Retinal pigment epithelial cell (primary cell): ENCODE data around the gene CNTNAP2.

Experiments used
- DNase-seq: peaks from one replicate; pipeline ENCODE4 v3.0.0-alpha.2; 2010; ENCODE audit warnings: low read depth
- H3K4me3 ChIP-seq: 2 replicates; pipeline ENCODE4 v1.5.1; 2011; ENCODE audit warnings: mild to moderate bottlenecking, low read length, control low read depth, moderate library complexity
- CTCF ChIP-seq: conservative IDR thresholded peaks from 2 replicates; pipeline ENCODE4 v1.5.1; 2011; ENCODE audit warnings: low read depth, low read length, control low read depth, inconsistent platforms

The CNTNAP2 gene

GRCh38 chr7:148332191-148333186 lies 2215.9 kb downstream of the CNTNAP2 start:
- TF ChIP-seq CTCF: no peak
- DNase-seq: no peak
- H3K4me3 ChIP-seq: no peak overlapping the region

GRCh38 chr7:148334441-148334956 lies 2217.9 kb downstream of the CNTNAP2 start:
- TF ChIP-seq CTCF: no peak
- no peak overlapping the region for H3K4me3 ChIP-seq
- no peak for DNase-seq

- no peak for TF ChIP-seq CTCF
- no peak overlapping the region for H3K4me3 ChIP-seq
- peak; percentile 16 for DNase-seq
These were observed 2218.5 kb downstream of the CNTNAP2 start for GRCh38 chr7:148334959-148335577.

- no peak for TF ChIP-seq CTCF
- no peak overlapping the region for H3K4me3 ChIP-seq
- no peak for DNase-seq
These were observed 2219.2 kb downstream of the CNTNAP2 start for GRCh38 chr7:148335790-148336189.

GRCh38 chr7:148336411-148336810 lies 2219.8 kb downstream of the CNTNAP2 start:
- TF ChIP-seq CTCF: no peak
- no peak overlapping the region for H3K4me3 ChIP-seq
- DNase-seq: no peak

- TF ChIP-seq CTCF: no peak
- DNase-seq: no peak
- H3K4me3 ChIP-seq: no peak overlapping the region
These were observed 2220.8 kb downstream of the CNTNAP2 start for GRCh38 chr7:148337246-148337965.
